Stimulated activated CD8-positive, alpha-beta memory T cell treated with anti-CD3 and anti-CD28 coated beads, Interleukin-7, amount 100 ng/mL, for 24 hours (primary cell): ENCODE data around the gene RAPGEF5.

Source experiments
- DNase-seq: peaks from one replicate; pipeline ENCODE4 v3.0.0-alpha.2; 2020; ENCODE audit warnings: low read depth

The RAPGEF5 gene

GRCh38 chr7:22346383-22347107 is 10.4 kb downstream of the RAPGEF5 start:
- no peak for DNase-seq

DNA sequence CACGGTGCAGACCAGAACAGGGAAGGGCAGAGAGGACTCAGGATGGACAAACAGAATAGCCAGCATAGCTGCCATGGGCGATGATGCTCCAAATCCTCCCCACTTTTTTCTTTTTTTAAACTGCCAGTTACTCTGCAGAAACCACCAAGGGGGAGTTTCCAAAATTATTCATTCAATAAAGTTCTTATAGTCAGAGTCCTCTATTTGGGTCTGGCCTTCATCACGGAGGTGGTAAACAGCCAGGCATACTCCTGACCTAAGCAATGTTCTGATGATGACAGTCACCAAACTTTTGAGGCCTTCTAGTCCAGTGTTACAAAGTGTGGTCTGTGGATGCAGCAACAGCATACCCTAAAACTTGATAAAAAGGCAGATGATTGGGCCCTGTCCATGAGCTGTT is 12.3 kb downstream of the RAPGEF5 start:
- DNase-seq, result no peak

GRCh38 chr7:22343612-22344011 is 13.3 kb downstream of the RAPGEF5 start:
- DNase-seq, result no peak

GRCh38 chr7:22343071-22343470 is 13.9 kb downstream of the RAPGEF5 start:
- no peak for DNase-seq

DNA sequence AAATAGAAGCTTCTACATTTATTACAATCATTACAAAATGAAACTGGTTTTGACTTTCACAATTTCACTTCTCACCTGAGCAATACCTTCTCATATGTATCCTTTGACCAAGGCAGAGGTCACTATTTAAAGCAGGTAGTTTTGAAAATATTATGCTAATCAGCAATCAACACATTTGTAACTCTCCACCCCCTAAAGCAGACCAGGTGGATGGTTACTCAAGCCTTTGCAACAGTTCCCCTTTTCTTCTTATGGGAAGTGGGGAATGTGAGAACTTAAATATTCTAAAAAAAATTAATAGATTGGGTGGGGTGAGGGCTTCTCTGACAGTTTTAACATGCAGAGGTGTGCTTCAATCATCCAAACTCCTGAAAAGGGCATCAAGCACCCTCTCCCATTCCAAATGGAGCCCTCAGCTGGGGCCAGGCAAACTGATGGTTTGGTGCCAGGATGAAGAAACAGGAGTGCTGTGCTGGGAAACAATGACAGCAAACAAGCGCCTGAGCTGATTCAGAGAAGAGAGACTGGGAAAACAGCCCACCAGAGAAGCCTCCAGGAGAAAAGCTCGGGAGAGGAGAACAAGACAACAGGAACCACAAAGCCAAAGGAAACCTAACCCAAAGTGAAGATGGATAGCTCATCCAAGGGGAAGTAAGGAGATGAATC is 17.1 kb downstream of the RAPGEF5 start:
- no peak for DNase-seq

GRCh38 chr7:22338877-22339276 is 18.1 kb downstream of the RAPGEF5 start:
- DNase-seq, result no peak

- no peak for DNase-seq
Measured at GRCh38 chr7:22338411-22338810, 18.5 kb downstream of the RAPGEF5 start.

DNA sequence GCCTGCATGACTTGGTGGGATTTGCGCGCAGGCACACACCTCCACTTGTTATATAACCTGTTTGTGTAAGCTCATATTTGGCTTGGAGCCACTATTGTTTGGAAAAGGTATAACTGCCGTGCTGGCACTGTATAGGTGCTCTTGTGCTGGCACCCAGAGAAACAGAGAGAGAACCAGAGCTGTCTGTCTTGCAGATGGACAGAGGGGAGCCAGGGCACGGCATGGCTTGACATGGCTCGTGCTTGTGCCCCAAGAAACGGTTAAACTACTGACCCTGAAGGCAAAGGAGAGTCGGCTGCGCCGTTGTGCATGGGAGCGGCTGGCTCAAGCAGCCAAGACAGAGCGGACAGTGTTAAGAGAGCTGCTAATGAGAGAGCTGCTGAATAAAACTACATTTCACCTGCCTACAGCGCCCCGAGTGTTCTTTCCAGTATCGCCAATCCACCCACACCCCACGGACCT is 23.2 kb downstream of the RAPGEF5 start:
- DNase-seq, result no peak

GRCh38 chr7:22332461-22332870 is 24.5 kb downstream of the RAPGEF5 start:
- no peak for DNase-seq

- DNase-seq, result no peak
Measured at GRCh38 chr7:22331704-22332103, 25.2 kb downstream of the RAPGEF5 start.

GRCh38 chr7:22330903-22331302 is 26.1 kb downstream of the RAPGEF5 start:
- no peak for DNase-seq

- DNase-seq, result no peak
Measured at GRCh38 chr7:22329816-22330524, 27.0 kb downstream of the RAPGEF5 start.

DNA sequence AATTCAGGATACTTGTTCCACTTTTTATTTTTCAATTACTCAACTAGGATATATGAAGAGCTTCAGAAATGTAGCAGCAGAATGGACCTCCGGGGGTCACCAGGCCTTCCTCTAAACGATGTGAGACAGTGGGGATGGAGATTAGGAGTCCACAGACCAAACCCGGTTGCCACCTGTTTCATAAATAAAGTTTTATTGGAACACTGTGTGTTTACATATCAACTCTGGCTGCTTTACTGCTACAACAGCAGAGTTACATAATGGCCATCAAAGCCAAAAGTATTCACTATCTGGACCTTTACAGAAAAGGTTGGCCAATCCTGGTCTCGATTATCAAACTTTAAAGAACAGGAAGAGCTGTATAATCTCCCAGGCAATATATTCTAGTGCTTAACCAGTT is 30.8 kb downstream of the RAPGEF5 start:
- DNase-seq, result no peak

DNA sequence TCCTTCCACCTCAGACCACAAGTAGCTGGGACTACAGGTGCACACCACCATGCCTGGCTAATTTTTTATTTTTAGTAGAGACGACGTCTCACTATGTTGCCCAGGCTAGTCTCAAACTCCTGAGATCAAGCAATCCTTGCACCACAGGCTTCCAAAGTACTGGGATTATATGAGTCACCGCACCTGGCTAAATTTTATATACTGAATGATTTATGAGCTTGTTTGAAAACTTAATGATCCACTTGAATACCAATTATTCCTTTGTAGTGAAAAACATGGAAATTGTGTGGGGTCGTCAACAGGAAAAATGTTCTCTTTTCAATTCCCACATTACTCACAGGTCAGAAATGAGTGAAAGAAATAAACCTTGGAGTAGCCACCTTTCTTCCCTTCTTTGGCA is 31.3 kb downstream of the RAPGEF5 start:
- no peak for DNase-seq

- no peak for DNase-seq
Measured at GRCh38 chr7:22323714-22324113, 33.2 kb downstream of the RAPGEF5 start.

DNA sequence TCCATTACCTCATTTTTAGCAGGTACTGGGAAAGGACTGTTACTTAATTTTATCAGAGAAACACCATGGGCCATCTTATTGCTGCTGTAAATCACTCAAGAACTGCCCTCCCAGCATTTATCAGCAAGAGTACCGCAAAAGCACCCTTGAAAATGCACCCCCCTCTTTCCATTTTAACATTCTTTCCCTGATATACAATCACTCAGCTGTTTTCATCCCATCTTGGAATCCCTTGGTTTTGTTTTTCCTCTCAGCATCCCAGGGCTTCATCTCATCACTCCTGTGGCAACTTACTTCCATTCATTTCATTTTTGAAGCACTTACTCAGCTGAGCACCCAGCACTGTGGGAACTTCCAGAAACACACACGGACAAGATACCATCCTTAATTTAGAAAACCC is 36.5 kb downstream of the RAPGEF5 start:
- no peak for DNase-seq

GRCh38 chr7:22319424-22320403 is 37.2 kb downstream of the RAPGEF5 start:
- DNase-seq, result no peak

- DNase-seq, result no peak
Measured at GRCh38 chr7:22318376-22318775, 38.6 kb downstream of the RAPGEF5 start.

DNA sequence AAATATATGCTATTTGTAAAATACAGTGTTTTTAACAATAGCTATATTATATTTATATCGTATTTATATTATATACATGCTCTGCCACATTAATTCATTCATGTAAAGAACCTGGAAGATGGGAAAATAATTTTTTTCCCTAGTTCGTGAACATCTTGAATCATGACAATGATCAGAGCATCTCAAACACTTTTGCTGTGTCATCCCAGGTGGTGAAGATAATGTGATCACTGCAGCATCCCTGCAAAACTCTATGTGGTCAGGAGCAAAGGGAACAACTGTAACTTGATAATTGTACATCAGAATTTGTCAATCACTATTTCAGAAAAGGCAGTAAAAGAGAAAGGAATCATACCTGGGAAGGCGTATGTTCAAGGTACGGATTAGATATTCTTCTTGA is 39.3 kb downstream of the RAPGEF5 start:
- no peak for DNase-seq

DNA sequence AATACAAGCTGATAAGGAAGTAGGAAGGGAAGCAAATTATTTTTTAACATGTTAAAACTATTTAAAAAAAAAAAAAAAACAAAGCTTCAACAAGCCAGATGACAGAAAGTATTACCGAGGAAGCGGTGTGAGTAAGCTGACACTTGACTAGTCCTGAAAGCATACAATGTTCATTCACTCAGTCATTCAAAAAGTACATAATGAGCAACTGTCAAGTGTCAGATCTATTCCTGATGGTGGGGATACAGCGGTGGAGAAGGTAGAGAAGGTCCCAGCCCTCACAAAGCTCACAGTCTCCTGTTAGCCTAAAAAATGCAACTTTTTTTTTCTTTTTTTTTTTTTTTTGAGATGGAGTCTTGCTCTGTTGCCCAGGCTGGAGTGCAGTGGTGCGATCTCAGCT is 40.0 kb downstream of the RAPGEF5 start:
- no peak for DNase-seq

DNA sequence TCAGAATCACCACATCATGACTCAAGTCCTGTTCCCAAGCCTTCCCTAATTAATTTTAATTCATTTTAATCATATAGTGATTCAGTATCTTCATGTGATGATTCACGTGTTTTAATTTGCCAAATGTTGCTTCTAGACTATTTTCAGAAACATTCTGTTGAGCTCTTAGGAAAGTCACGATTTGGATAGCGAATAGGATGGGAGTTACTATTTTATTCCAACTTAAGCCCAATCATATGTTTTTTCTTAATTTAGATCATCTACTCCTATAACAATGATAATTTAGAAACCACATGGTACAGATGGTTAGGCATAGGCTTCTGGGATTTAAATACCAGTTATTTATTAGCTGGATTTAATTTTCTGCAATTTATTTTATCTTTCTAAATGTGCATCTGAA is 49.1 kb downstream of the RAPGEF5 start:
- DNase-seq, result no peak

GRCh38 chr7:22305706-22306105 is 51.2 kb downstream of the RAPGEF5 start:
- no peak for DNase-seq
